ENCODE measurements around the gene TRPM1.
A peak's percentile ranks its signal among the peaks of the same experiment; 100 is the strongest.

Gene TRPM1

DNA sequence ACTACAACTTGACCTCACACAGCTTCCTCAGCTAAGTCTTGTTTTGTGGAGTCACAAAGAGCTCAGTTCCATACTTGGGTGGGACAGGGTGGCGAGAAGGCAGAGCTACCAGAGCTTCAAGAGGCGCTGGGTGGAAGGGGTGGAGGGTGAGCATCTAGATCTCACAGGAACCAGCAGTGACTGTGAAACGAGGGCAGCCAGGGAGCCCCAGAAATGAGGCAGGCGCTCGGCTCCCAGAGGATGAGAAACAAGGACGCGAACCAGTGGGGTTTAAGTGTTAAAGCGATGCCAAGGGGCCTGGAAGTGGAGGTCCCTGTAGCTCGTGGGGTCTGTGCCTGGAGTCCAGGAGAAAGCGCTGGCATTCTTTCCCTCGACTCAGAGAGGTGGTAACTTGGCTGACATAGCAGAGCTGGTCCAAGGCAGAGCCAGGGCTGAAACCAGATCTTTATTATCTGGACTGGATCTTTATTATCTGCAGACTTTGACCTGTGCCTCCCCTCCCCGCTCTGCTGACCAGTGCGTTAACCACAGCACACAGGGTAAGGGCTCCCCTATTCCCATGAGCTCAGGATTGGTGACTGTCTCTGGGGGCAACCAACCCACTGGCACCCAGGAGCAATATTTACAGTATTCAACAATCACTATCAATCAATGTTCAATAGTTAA lies 26.2 kb upstream of the TRPM1 start:
- H3K4me3 ChIP-seq (replicated peaks in 1 of 2; ENCODE audit: low read depth in 2 of 2, low read length in 2 of 2) = no peak overlapping the region
- no peak for DNase-seq (ENCODE audit: low read depth in 2 of 2)
- no peak for TF ChIP-seq CTCF (IDR thresholded peaks at IDR 0.05; ENCODE audit: low read depth, low read length)

- no peak for TF ChIP-seq CTCF (IDR thresholded peaks at IDR 0.05; ENCODE audit: low read depth, low read length)
- no peak overlapping the region for H3K4me3 ChIP-seq (replicated peaks in 1 of 2; ENCODE audit: low read depth in 2 of 2, low read length in 2 of 2)
- DNase-seq (ENCODE audit: low read depth in 2 of 2) = no peak
These were observed 23.5 kb upstream of the TRPM1 start for GRCh38 chr15:31125061-31125460.

DNA sequence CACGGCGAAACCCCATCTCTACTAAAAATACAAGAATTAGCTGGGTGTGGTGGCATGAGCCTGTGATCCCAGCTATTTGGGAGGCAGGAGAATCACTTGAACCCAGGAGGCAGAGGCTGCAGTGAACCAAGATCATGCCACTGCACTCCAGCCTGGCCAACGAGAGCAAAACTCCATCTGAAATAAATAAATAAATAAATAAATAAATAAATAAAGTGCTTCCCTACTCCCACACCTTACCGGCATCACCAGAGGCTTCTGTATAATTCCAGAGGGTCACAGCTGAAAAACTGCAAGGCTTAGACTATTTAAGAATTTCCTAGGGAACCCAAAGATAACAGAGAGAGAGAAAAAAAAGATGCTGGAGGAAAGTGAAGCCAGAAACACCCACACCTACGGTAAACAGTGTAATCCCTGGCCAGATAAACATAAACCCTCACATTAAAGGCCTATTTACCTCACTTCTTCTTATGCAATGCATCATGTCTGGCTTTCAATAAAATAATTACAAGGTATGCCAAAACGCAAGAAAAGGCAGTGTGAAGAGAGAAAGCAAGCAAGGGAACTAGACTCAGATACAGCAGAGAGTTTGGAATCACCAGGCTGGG lies 15.0 kb upstream of the TRPM1 start:
- no peak for DNase-seq (ENCODE audit: low read depth in 2 of 2)
- H3K4me3 ChIP-seq (replicated peaks in 1 of 2; ENCODE audit: low read depth in 2 of 2, low read length in 2 of 2) = no peak overlapping the region
- TF ChIP-seq CTCF (IDR thresholded peaks at IDR 0.05; ENCODE audit: low read depth, low read length) = no peak

DNA sequence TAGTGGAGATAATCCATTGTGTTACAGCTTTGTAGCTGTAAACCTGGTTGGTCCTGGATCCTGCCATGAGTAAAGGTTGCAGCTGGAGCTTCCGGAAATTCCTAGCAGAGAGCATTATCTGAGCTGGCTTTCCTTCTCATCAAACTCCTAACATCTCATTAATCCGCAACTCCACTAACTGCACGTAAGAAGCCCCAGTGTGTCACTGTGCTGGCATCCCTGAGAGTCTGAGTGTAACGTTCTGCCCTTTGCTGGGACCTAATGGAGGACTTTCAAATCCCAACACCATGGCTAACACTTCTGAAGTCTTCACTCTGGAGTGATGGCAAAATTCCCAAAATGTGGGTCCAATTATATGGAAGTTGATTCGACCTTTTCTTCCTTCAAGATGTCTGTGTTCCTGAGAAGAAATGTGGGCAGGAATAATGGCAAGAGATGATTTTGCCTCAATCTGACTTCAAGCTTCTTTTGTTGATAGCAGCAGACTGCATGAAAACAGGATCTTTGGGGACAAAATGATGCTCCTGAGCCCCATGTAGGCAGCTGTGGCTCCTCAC lies 9.6 kb upstream of the TRPM1 start:
- no peak overlapping the region for H3K4me3 ChIP-seq (replicated peaks in 1 of 2; ENCODE audit: low read depth in 2 of 2, low read length in 2 of 2)
- TF ChIP-seq CTCF (IDR thresholded peaks at IDR 0.05; ENCODE audit: low read depth, low read length) = no peak
- DNase-seq (ENCODE audit: low read depth in 2 of 2) = peak; percentile 13 to 17

GRCh38 chr15:31108836-31109235 lies 7.3 kb upstream of the TRPM1 start:
- H3K4me3 ChIP-seq (replicated peaks in 1 of 2; ENCODE audit: low read depth in 2 of 2, low read length in 2 of 2) = no peak overlapping the region
- no peak for DNase-seq (ENCODE audit: low read depth in 2 of 2)
- TF ChIP-seq CTCF (IDR thresholded peaks at IDR 0.05; ENCODE audit: low read depth, low read length) = no peak

DNA sequence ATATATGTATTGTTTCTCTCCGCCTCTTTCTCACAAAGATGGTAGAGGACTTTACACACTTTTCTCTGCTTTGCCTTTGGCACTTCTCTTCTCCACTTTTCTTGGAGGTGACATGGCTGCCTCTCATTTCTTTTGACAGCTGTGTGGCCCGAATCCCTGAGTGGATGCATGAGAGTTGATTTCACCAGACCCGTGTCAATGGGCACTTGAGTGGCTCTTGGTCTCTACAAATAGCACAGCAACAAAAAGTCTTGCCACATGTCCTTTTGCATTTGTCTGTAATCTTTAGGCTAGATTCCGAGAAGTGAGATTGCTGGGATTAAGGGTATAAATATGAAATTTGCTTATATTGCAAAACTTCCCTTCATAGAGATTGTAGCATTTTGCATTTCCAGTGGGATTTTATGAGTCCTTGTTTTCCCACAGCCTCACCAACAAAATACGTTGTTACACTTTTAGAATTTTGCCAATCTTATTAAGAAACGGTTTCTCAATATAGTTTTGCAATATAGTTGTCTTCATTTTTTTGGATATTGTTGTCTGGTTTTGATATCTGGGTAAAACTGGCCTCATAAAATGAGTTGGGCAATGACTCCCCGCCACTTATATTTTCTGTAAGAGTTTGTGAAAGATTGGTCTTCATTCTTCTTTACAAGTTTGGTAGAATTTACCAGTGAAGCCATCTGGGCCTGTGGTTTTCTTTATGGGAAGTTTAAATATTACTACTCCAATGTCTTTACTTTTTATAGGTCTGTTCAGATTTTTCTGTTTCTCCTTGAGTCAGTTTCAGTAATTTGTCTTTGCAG lies 5.2 kb upstream of the TRPM1 start:
- no peak for TF ChIP-seq CTCF (IDR thresholded peaks at IDR 0.05; ENCODE audit: low read depth, low read length)
- DNase-seq (ENCODE audit: low read depth in 2 of 2) = no peak
- no peak overlapping the region for H3K4me3 ChIP-seq (replicated peaks in 1 of 2; ENCODE audit: low read depth in 2 of 2, low read length in 2 of 2)
